Stimulated activated CD8-positive, alpha-beta memory T cell treated with anti-CD3 and anti-CD28 coated beads, Interleukin-7, amount 100 ng/mL, for 48 hours (primary cell): ENCODE data around the gene GTF2A1L.
"Not testable (repeated sequence)": the region's sequence is repeated elsewhere in the genome, so short reads cannot be mapped to it uniquely, and the experiment has no call there.

Source experiments
- DNase-seq, 2 donors: peaks; one replicate each; pipeline ENCODE4 v3.0.0-alpha.2; 2020; ENCODE audit warnings: low read depth in 1 of 2; ENCODE audit errors: extremely low read depth in 1 of 2

The GTF2A1L gene

GRCh38 chr2:48607307-48608014, 10.2 kb upstream of the GTF2A1L start:
- no peak for DNase-seq

- no peak for DNase-seq
Observed at GRCh38 chr2:48613211-48613610, 4.4 kb upstream of the GTF2A1L start.

- not testable (repeated sequence) for DNase-seq
Observed at GRCh38 chr2:48614581-48614980, 3.1 kb upstream of the GTF2A1L start.

GRCh38 chr2:48619526-48619925, 1.9 kb downstream of the GTF2A1L start:
- DNase-seq: no peak

- DNase-seq: no peak
Observed at GRCh38 chr2:48620604-48621003, 2.9 kb downstream of the GTF2A1L start.

GRCh38 chr2:48622691-48623090, 5.0 kb downstream of the GTF2A1L start:
- DNase-seq: not testable (repeated sequence)

GRCh38 chr2:48624696-48625095, 7.0 kb downstream of the GTF2A1L start:
- no peak for DNase-seq

GRCh38 chr2:48626047-48626446, 8.4 kb downstream of the GTF2A1L start:
- no peak for DNase-seq

GRCh38 chr2:48633143-48633542, 15.5 kb downstream of the GTF2A1L start:
- no peak for DNase-seq

GRCh38 chr2:48635786-48636185, 18.1 kb downstream of the GTF2A1L start:
- DNase-seq: no peak

- no peak for DNase-seq
Observed at GRCh38 chr2:48638261-48638660, 20.6 kb downstream of the GTF2A1L start.

GRCh38 chr2:48651158-48651790, 33.6 kb downstream of the GTF2A1L start:
- DNase-seq: no peak

- no peak for DNase-seq
Observed at GRCh38 chr2:48668992-48669391, 51.3 kb downstream of the GTF2A1L start.

GRCh38 chr2:48673581-48673980, 55.9 kb downstream of the GTF2A1L start:
- no peak for DNase-seq

- no peak for DNase-seq
Observed at GRCh38 chr2:48674933-48675332, 57.3 kb downstream of the GTF2A1L start.

GRCh38 chr2:48677450-48677849, 59.8 kb downstream of the GTF2A1L start:
- DNase-seq: no peak

- DNase-seq: no peak
Observed at GRCh38 chr2:48685126-48685525, 67.5 kb downstream of the GTF2A1L start.

GRCh38 chr2:48691935-48692691, 74.5 kb downstream of the GTF2A1L start:
- DNase-seq: no peak

- no peak for DNase-seq
Observed at GRCh38 chr2:48693066-48693465, 75.4 kb downstream of the GTF2A1L start.

- no peak for DNase-seq
Observed at GRCh38 chr2:48693645-48694044, 76.0 kb downstream of the GTF2A1L start.

GRCh38 chr2:48694149-48694548, 76.5 kb downstream of the GTF2A1L start:
- no peak for DNase-seq

GRCh38 chr2:48695991-48696390, 78.3 kb downstream of the GTF2A1L start:
- DNase-seq: no peak
